IPS-18a (cell line): ENCODE data around the gene IL12RB1.

Experiments used
- H3K27ac ChIP-seq: one replicate; pipeline ENCODE4 v1.5.1; 2013; ENCODE audit warnings: low read length
- H3K27me3 ChIP-seq: one replicate; pipeline ENCODE4 v1.6.1; 2013; ENCODE audit warnings: mild to moderate bottlenecking, low read length; ENCODE audit not compliant: control insufficient read depth, insufficient read depth
- H3K36me3 ChIP-seq: one replicate; pipeline ENCODE4 v1.6.1; 2013; ENCODE audit warnings: low read depth, low read length; ENCODE audit not compliant: control insufficient read depth
- H3K4me1 ChIP-seq: one replicate; pipeline ENCODE4 v1.6.1; 2013; ENCODE audit warnings: low read depth, low read length; ENCODE audit not compliant: control insufficient read depth
- H3K4me3 ChIP-seq: one replicate; pipeline ENCODE4 v1.5.1; 2013; ENCODE audit warnings: low read length
- H3K9ac ChIP-seq: one replicate; pipeline ENCODE4 v1.6.1; 2013; ENCODE audit warnings: mild to moderate bottlenecking, low read length, moderate library complexity
- H3K9me3 ChIP-seq: one replicate; pipeline ENCODE4 v1.6.1; 2013; ENCODE audit warnings: low read depth, low read length; ENCODE audit not compliant: control insufficient read depth

Gene IL12RB1

DNA sequence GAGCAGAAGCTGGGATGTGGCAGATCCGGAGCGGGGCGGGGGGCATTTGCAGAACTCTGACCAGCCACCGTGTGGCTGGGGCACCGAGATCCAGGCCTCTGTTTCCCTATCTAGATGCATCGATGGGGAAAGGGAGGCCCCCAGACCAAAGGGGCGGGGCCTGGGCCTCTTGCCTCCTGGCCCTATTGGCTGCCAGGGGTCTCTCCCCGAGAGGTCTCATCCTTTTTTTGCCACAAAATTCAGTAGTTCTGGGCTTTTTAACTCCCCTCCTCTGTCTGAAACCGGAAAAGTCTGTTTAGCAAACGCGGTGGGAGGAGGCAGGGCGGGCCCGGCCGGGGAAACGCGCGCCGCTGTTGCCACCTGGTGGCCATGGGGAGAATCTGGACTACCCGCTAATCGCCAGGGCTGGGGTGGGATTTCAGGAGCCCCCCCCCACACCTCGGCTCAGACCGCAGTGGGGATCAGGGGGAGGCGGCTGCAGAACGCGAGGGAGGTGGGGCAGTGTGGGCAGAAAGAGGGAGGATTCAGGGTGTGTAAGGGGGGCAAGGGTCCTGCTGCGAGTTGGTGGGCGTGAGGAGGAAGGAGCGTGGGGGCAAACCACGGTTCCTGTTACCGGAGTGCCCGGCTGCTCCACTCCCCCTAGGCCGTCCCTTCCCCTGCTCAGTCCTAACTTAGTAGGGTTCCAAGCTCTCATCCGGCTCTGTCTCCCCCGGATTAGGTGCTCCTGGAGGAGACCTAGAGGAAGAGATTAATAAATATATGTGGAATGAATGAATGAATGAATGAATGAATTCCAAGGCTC, 28.3 kb downstream of the IL12RB1 start:
- Histone ChIP-seq H3K27me3 (no peaks in the 10 kb centered on the region), H3K9me3 (no peaks in the 10 kb centered on the region), H3K9ac (no peak overlapping the region), H3K36me3 (no peaks in the 10 kb centered on the region), H3K27ac (no peak overlapping the region), H3K4me3 (peak overlapping the region; percentile 51), H3K4me1 (no peaks in the 10 kb centered on the region)

DNA sequence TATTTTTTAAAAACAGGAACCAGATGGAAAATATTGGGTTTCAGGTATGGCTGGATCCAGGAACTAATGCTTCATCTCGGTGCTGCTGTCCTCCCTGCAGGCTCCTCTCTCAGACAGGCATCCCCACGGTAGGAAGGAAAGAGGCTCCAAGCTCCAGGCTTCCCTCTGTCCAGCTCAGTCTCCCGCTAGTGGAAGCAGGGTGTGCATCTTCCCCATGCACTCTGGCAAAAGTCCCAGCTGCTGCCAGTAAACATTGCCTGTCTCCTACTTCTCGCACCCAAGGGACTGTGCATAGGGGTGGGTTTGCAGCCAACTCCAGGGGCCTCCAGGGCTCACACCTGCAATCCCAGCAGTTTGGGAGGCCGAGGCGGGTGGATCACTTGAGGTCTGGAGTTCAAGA, 29.2 kb downstream of the IL12RB1 start:
- H3K4me3 ChIP-seq, result no peak overlapping the region
- no peak overlapping the region for H3K27ac ChIP-seq
- no peak overlapping the region for H3K9ac ChIP-seq
- H3K4me1 ChIP-seq, result no peaks in the 10 kb centered on the region
- no peaks in the 10 kb centered on the region for H3K36me3 ChIP-seq
- no peaks in the 10 kb centered on the region for H3K9me3 ChIP-seq
- H3K27me3 ChIP-seq, result no peaks in the 10 kb centered on the region

DNA sequence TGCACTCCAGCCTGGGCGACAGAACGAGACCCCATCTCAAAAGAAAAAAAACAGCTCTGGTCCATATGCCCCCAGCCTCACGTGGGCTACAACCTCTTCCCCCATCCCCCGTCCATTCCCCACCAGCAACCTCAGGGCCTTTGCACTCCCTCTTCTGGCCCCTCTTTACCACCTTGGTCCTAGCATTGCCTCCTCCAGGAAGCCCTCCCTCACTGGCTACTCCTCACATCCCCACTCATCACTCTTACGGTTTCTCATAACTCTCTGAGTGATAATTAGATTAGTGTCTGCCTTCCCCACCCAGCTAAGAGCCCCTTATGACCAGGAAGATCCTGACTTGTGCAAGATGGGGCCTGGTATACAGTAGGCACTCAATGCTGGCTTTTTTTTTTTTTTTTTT, 30.8 kb downstream of the IL12RB1 start:
- H3K4me1 ChIP-seq, result no peaks in the 10 kb centered on the region
- H3K9ac ChIP-seq, result no peak overlapping the region
- no peaks in the 10 kb centered on the region for H3K27me3 ChIP-seq
- no peak overlapping the region for H3K27ac ChIP-seq
- no peak overlapping the region for H3K4me3 ChIP-seq
- H3K9me3 ChIP-seq, result no peaks in the 10 kb centered on the region
- H3K36me3 ChIP-seq, result no peaks in the 10 kb centered on the region

DNA sequence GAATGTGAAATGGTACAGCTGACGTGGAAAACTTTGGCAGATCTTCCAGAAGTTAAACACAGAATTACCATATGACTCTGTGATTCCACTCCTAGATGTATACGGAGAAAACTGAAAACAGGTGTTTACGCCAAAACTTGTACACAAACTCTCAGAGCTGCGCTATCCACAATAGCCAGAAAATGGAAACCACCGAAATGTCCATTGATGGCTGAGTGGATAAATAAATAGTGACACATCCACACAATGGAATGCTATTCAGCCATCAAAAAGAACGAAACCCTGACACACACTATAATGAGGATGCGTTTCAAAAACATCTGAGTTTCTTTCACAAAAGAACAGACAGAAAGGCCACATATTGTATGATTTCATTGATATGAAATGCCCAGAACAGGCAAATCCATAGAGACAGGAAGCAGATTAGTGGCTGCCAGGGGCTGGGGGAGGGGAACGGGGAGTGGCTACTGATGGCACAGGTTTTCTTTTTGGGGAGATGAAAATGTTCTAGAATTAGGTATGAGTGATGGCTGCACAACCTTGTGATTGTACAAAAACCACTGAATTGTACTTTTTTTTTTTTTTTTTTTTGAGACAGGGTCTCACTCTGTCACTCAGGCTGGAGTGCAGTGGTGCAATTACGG, 33.0 kb downstream of the IL12RB1 start:
- Histone ChIP-seq H3K4me1 (no peaks in the 10 kb centered on the region), H3K9me3 (no peaks in the 10 kb centered on the region), H3K27me3 (no peaks in the 10 kb centered on the region), H3K9ac (no peak overlapping the region), H3K4me3 (no peak overlapping the region), H3K36me3 (no peaks in the 10 kb centered on the region), H3K27ac (no peak overlapping the region)

DNA sequence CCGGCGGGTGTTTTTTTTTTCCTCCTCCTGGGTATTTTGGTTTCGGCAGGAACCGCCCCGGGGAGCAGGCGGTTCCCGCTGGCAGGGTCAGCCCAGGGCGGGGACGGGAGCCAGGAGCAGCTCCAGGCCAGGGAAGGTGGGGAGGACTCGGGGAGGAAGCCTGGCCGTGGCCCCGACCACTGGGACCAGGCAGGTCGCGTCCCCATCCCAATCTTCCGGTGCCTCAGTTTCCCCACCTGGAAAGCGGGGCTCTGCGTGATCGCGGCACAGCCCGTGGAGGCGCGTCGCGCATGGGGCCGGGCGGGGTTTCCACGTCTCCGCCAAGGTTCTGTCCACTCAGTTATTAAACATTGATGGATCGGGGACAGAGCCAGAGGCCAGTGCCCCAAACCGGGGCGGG, 34.8 kb downstream of the IL12RB1 start:
- Histone ChIP-seq H3K4me3 (no peak overlapping the region), H3K9me3 (no peaks in the 10 kb centered on the region), H3K36me3 (no peaks in the 10 kb centered on the region), H3K27me3 (no peaks in the 10 kb centered on the region), H3K4me1 (no peaks in the 10 kb centered on the region), H3K27ac (no peak overlapping the region), H3K9ac (no peak overlapping the region)

DNA sequence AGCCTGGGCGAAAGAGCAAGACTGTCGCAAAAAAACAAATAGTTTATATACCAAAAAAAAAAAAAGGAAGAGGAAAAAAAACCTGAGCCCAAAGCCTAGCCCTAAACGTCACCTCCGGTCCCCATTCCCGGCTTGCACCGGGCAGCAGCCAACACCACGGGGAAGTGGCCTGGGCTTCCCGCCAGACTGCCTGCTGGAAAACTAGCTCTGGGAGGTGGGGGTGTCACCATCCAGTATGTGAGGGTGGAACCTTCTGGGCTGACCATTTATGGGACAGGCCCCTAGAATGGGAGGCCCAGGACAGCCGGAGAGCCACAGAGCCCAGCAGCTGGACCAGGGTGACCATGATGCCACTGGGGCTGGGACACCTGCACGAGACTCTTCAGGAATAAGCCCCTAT, 37.3 kb downstream of the IL12RB1 start:
- no peak overlapping the region for H3K4me3 ChIP-seq
- no peaks in the 10 kb centered on the region for H3K27me3 ChIP-seq
- peaks cover 8% of the 10 kb centered on the region for H3K4me1 ChIP-seq
- H3K27ac ChIP-seq, result no peak overlapping the region
- no peaks in the 10 kb centered on the region for H3K9me3 ChIP-seq
- no peaks in the 10 kb centered on the region for H3K36me3 ChIP-seq
- no peak overlapping the region for H3K9ac ChIP-seq

DNA sequence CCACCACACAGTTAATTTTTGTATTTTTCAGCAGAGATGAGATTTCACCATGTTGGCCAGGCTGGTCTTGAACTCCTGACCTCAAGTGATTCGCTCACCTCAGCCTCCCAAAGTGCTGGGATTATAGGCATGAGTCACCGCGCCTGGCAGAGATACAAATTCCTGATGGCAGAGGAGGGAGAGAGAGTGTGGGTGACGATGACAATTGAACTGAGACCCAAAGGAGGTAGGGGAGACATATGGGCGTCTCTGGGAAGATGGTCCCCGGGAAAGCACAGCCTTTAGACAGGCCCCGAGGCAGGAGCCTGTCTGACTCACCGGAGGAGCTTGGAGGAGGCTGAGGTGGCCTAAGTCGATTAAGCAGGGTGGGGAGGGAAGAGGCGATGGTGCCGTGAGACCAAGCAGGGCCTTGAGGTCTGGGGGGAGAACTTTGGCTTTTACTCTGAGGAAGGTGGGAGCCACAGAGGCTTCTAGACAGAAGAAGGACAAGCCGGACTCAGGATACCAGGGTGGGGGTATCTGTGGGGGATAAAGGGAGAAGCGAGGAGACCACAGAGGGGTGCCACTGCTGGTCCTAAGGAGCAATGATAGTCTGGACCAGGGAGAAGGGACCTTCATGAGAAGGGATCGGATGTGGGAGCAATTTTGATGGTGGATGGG, 40.5 kb downstream of the IL12RB1 start:
- no peak overlapping the region for H3K9ac ChIP-seq
- H3K4me3 ChIP-seq, result no peak overlapping the region
- H3K36me3 ChIP-seq, result no peaks in the 10 kb centered on the region
- no peaks in the 10 kb centered on the region for H3K9me3 ChIP-seq
- peaks cover 8% of the 10 kb centered on the region for H3K4me1 ChIP-seq
- no peaks in the 10 kb centered on the region for H3K27me3 ChIP-seq
- H3K27ac ChIP-seq, result no peak overlapping the region

DNA sequence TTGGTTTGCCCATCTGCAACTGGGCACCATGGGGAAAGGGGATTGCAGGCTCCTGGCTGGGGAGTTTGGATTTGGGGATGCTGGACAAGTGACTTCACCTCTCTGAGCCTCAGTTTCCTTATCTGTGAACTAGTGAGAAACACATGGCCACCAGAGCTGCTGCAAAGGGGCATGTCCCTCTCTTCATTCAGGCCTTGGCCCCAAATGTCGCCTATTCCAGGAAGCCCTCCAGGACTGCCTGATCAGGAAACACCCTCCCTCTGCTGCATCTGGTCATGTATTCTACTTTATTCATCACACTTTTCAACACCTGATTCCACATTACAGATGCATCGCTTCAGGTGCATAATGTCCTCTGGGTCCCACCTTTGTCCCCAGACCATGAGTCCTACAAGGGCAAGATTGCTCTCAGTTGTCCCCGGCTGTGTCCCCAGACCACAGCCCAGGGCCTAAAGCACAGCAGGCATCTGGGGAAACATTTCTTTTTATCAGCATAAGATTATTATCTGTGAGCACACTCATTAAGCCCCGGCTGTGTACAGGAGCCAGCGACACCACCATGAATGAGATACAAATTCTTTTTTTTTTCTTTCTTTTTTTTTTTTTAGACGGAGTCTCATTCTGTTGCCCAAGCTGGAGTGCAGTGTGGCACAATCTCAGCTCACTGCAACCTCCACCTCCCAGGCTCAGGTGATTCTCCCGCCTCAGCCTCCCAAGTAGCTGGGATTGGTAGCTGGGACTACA, 41.3 kb downstream of the IL12RB1 start:
- Histone ChIP-seq H3K9me3 (no peaks in the 10 kb centered on the region), H3K9ac (no peak overlapping the region), H3K4me1 (peaks cover 8% of the 10 kb centered on the region), H3K36me3 (no peaks in the 10 kb centered on the region), H3K27me3 (no peaks in the 10 kb centered on the region), H3K4me3 (no peak overlapping the region), H3K27ac (no peak overlapping the region)

DNA sequence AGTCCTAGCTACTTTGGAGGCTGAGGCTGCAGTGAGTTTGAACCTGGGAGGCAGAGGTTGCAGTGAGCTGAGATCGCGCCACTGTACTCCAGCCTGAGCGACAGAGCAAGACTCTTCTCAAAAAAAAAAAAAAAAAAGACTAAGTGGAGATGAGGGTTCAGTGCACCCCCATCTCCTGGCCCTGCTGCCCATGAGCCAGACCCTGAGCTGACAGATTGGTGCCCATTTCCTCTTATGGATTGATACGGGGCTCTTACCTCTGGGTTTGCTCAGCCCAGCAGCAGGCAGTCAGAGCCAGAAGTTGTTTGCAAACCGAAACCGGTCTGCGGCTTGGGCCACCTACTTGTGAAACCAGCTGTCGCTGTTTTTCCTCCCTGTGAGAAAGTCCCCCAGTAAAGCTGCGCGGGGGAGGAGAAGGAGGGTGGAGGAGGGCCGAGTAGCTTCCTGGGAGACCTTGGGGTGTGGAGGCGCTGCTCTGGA, 41.9 kb downstream of the IL12RB1 start:
- Histone ChIP-seq H3K4me3 (no peak overlapping the region), H3K36me3 (no peaks in the 10 kb centered on the region), H3K27me3 (no peaks in the 10 kb centered on the region), H3K9ac (no peak overlapping the region), H3K4me1 (peaks cover 8% of the 10 kb centered on the region), H3K27ac (no peak overlapping the region), H3K9me3 (no peaks in the 10 kb centered on the region)

DNA sequence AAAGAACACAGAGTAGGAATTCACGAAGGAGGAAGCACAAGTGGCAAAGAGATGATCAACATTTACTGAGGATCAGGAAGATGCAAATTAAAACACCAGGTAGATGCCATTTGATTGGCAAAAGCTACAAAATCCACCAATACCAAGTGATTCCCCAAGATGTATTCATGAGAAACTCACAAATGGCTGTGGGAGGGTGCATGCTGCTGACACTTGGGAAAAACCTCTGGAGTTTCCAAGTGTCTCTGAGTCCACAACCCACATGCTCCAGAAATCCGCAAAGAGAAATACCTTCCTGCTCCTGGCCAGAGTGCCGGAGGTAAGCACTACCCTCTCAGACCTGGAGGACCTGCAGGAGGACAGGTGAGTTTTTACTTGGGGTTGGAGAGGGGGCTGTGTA, 43.1 kb downstream of the IL12RB1 start:
- Histone ChIP-seq H3K27me3 (no peaks in the 10 kb centered on the region), H3K4me3 (no peak overlapping the region), H3K27ac (no peak overlapping the region), H3K36me3 (no peaks in the 10 kb centered on the region), H3K4me1 (peaks cover 8% of the 10 kb centered on the region), H3K9ac (no peak overlapping the region), H3K9me3 (no peaks in the 10 kb centered on the region)

DNA sequence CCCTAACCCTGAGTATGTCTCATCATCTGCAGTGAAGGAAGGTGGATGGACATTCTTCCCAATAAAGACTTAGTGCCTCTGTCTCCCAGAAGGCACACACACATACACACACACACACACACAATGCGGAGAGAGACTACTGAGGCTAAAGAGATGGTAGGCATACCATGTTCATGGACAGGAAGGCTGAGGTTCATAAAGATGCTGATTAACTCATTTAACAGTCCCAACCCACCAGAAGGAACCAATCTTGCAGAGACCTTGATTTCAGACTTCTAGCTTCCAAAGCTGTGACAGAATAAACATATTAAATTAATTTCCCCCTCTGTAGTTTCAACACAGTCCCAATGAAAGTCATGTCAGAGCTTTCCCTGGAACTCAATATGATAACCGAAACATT, 45.7 kb downstream of the IL12RB1 start:
- Histone ChIP-seq H3K4me3 (no peak overlapping the region), H3K27me3 (no peaks in the 10 kb centered on the region), H3K9me3 (no peaks in the 10 kb centered on the region), H3K4me1 (peaks cover 8% of the 10 kb centered on the region), H3K36me3 (no peaks in the 10 kb centered on the region), H3K9ac (no peak overlapping the region), H3K27ac (no peak overlapping the region)
